ENCODE measurements around the gene TCF4.

DNA sequence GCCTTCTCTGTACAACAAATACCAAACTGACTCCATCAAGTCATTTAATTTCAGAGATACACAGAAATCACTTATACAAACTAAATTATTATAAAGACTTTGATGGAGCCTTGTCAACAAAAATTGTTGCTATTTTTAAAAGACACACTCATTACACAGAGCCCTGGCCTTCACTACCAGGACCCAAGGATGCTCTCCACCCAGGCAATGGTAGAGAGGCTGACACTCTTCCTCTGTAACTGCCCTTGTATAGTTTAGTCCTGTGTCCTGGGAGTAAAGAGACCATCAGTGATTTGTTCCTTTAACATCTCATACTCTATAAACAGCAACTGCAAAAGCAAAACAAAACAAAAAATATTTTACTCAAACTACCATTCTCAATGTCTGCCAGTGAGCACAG, 173.5 kb downstream of the TCF4 start:
- TF ChIP-seq, protein P1, sequence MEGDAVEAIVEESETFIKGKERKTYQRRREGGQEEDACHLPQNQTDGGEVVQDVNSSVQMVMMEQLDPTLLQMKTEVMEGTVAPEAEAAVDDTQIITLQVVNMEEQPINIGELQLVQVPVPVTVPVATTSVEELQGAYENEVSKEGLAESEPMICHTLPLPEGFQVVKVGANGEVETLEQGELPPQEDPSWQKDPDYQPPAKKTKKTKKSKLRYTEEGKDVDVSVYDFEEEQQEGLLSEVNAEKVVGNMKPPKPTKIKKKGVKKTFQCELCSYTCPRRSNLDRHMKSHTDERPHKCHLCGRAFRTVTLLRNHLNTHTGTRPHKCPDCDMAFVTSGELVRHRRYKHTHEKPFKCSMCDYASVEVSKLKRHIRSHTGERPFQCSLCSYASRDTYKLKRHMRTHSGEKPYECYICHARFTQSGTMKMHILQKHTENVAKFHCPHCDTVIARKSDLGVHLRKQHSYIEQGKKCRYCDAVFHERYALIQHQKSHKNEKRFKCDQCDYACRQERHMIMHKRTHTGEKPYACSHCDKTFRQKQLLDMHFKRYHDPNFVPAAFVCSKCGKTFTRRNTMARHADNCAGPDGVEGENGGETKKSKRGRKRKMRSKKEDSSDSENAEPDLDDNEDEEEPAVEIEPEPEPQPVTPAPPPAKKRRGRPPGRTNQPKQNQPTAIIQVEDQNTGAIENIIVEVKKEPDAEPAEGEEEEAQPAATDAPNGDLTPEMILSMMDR (conservative IDR thresholded peaks at IDR 0.05; ENCODE audit: low read depth, low read length), result no peak
- no peak for TF ChIP-seq EZH2 (IDR thresholded peaks at IDR 0.05; ENCODE audit: borderline replicate concordance, low read depth, low read length, poor library complexity, severe bottlenecking)

Measured in A673 (cell line).